ENCODE data around the gene GPATCH3.

GRCh38 chr1:26900001-26900814 is at the start of gene GPATCH3:
- TF ChIP-seq REST (IDR thresholded peaks at IDR 0.05; ENCODE audit: insufficient replicate concordance, low read depth) (peak; percentile 73), CTCF (IDR thresholded peaks at IDR 0.05; ENCODE audit: insufficient read depth, low read length) (no peak), POLR2AphosphoS5 (IDR thresholded peaks at IDR 0.05; ENCODE audit: low read depth) (peak; percentile 90), GABPA (IDR thresholded peaks at IDR 0.05; ENCODE audit: low read depth) (no peak)

Measured in HL-60 (cell line).